A673 (cell line): ENCODE results near the gene CHAT. TPM values are rescaled to one million over a fixed set of nuclear protein-coding genes. Genes with fewer than 3 reads are reported as not detected.

ENCODE experiments used
- BruUV-seq: library from RNA; stranded (reverse); fragments of 400-500 nt; replicated peaks from 2 replicates; lab custom pipeline; 2021; lab: Mats Ljungman, UMichigan
- CTCF ChIA-PET: fragments of 300-600 bp; sonication (Branson Sonifier 250); formaldehyde crosslinking; loops from one replicate; lab custom pipeline; 2022; ENCODE audit warnings: antibody characterized with exemption; lab: Charles Lee
- POLR2A ChIA-PET: fragments of 300-600 bp; sonication (Branson Sonifier 250); formaldehyde crosslinking; loops from one replicate; lab custom pipeline; 2022; ENCODE audit warnings: antibody characterized with exemption; ENCODE audit not compliant: low non-redundant PET; lab: Charles Lee
- DNase-seq: peaks from one replicate; pipeline ENCODE4 v3.0.0-alpha.2; 2015; ENCODE audit warnings: low spot score
- H3K27ac ChIP-seq: fragments of 200-600 bp; sonication (generic); 2 replicates; pipeline ENCODE4 v1.5.1; 2016; ENCODE audit warnings: mixed run types, low read depth, mild to moderate bottlenecking, mixed read lengths, antibody characterized with exemption, low read length; ENCODE audit not compliant: poor library complexity, severe bottlenecking
- H3K27me3 ChIP-seq: fragments of 200-600 bp; sonication (generic); replicated peaks from 2 replicates; pipeline ENCODE4 v1.6.1; 2017; ENCODE audit warnings: mixed run types, low read depth, mild to moderate bottlenecking, mixed read lengths, antibody characterized with exemption, low read length; ENCODE audit not compliant: insufficient read depth, poor library complexity
- H3K36me3 ChIP-seq: fragments of 200-600 bp; sonication (generic); 2 replicates; pipeline ENCODE4 v1.6.1; 2016; ENCODE audit warnings: mixed run types, mild to moderate bottlenecking, mixed read lengths, antibody characterized with exemption, low read length; ENCODE audit not compliant: insufficient read depth, poor library complexity, severe bottlenecking
- H3K4me1 ChIP-seq: fragments of 200-600 bp; sonication (generic); 2 replicates; pipeline ENCODE4 v1.6.1; 2017; ENCODE audit warnings: mixed run types, mild to moderate bottlenecking, mixed read lengths, antibody characterized with exemption, low read length; ENCODE audit not compliant: insufficient read depth, poor library complexity, severe bottlenecking
- H3K4me3 ChIP-seq: fragments of 200-600 bp; sonication (generic); 2 replicates; pipeline ENCODE4 v1.5.1; 2016; ENCODE audit warnings: low read depth, mixed run types, mild to moderate bottlenecking, mixed read lengths, low read length; ENCODE audit not compliant: poor library complexity, severe bottlenecking
- H3K9me3 ChIP-seq: fragments of 200-600 bp; sonication (generic); 2 replicates; pipeline ENCODE4 v1.6.1; 2016; ENCODE audit warnings: mixed run types, low read depth, mild to moderate bottlenecking, mixed read lengths, antibody characterized with exemption, low read length; ENCODE audit not compliant: poor library complexity, severe bottlenecking
- CTCF ChIP-seq: fragments of 300-800, 200-600 bp; sonication (generic); conservative IDR thresholded peaks from 2 replicates; pipeline ENCODE4 v1.5.1; 2017; ENCODE audit warnings: low read depth, mild to moderate bottlenecking, antibody characterized with exemption, low read length, moderate library complexity, mixed read lengths
- EZH2 ChIP-seq: fragments of 200-600 bp; sonication (generic); IDR thresholded peaks from 2 replicates; pipeline ENCODE4 v1.6.1; 2017; ENCODE audit warnings: borderline replicate concordance, low read depth, mild to moderate bottlenecking, mixed read lengths, antibody characterized with exemption, low read length; ENCODE audit not compliant: poor library complexity, severe bottlenecking
- intact Hi-C: fragments of 100-400 bp; cut with micrococcal nuclease; formaldehyde crosslinking; loops from one replicate; pipeline ENCODE4 v1.10.0; 2022; ENCODE audit not compliant: unreplicated experiment
- total RNA-seq: library from RNA; stranded (reverse); gene quantifications from 2 replicates; pipeline ENCODE4 v1.2.3, GENCODE V29; 2021

Gene CHAT
- total RNA-seq, 1 experiment from 2014 or later = 0.56 TPM

- DNase-seq = no peak
- no peak overlapping the region for H3K4me3 ChIP-seq
- POLR2A ChIA-PET = no interaction called here
- no peak overlapping the region for H3K27ac ChIP-seq
- intact Hi-C loops = loop anchor here (10.0 kb wide), 2 partner anchors 298 to 468 kb away; partner anchors contain the start of gene WASHC2A
- CTCF ChIA-PET = no interaction called here
- no peaks in the 10 kb centered on the region for H3K27me3 ChIP-seq
- no TSS peak for BruUV-seq
- TF ChIP-seq CTCF = no peak
- no peak for TF ChIP-seq EZH2
- H3K36me3 ChIP-seq = no peaks in the 10 kb centered on the region
- no peaks in the 10 kb centered on the region for H3K4me1 ChIP-seq
- H3K9me3 ChIP-seq = no peaks in the 10 kb centered on the region
These were observed 17.4 kb upstream of the CHAT start for GRCh38 chr10:49596493-49596809.

GRCh38 chr10:49596836-49597235 is 17.0 kb upstream of the CHAT start:
- POLR2A ChIA-PET = no interaction called here
- CTCF ChIA-PET = no interaction called here
- Histone ChIP-seq H3K4me1 (no peaks in the 10 kb centered on the region), H3K9me3 (no peaks in the 10 kb centered on the region), H3K27me3 (no peaks in the 10 kb centered on the region), H3K27ac (no peak overlapping the region), H3K36me3 (no peaks in the 10 kb centered on the region), H3K4me3 (no peak overlapping the region)
- TF ChIP-seq CTCF (no peak), EZH2 (no peak)
- intact Hi-C loops = loop anchor here (10.0 kb wide), 2 partner anchors 298 to 468 kb away; partner anchors contain the start of gene WASHC2A
- DNase-seq = no peak
- no TSS peak for BruUV-seq

- ChIA-PET POLR2A (no interaction called here), CTCF (no interaction called here)
- Histone ChIP-seq H3K9me3 (no peaks in the 10 kb centered on the region), H3K36me3 (no peaks in the 10 kb centered on the region), H3K4me1 (no peaks in the 10 kb centered on the region), H3K4me3 (no peak overlapping the region), H3K27ac (no peak overlapping the region), H3K27me3 (peaks cover under 1% of the 10 kb centered on the region)
- no peak for DNase-seq
- BruUV-seq = no TSS peak
- intact Hi-C loops = loop anchor here (10.0 kb wide), 2 partner anchors 297 to 467 kb away; partner anchors contain the start of gene WASHC2A
- TF ChIP-seq EZH2 (no peak), CTCF (no peak)
These were observed 16.2 kb upstream of the CHAT start for GRCh38 chr10:49597426-49598163.
